Measurements from ENCODE around the gene SLX4IP.

DNA sequence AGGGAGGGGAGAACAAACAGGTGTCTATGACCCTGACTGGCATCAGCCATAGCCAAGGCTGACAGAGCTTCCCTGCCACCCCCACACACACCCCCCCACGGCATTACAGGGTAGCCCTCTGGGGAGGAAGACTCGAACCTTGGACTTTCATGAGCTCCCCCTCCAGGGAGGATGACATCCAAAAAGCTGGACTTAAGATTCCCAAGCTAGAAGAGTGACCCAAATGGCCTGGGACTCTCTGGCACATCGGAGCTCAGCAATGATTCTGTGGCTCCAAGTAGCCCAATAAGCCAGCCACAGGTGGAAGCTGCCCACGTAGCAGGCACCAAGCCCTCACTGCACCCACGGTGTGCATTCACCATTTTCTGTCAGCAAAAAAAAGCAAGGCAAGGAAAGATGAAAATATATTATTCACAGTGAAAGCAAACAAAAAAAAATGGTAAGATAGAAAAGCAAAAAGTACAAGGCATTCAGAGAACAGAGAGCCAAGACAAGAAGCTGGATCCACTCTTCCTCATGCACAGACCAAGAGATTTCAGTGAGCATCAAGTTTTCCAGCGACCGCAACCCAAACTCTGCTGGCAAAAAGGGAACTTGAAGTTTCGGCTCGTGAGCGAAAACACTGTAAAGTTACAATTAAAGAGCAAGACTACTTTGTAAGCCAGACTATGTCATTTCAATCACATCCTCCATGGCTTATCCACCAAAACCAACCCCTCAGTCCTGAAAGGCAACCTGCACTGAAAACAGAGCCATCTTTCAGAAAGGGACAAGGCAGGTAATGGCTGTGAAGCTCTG, 227.8 kb downstream of the SLX4IP start:
- TF ChIP-seq, protein P1, sequence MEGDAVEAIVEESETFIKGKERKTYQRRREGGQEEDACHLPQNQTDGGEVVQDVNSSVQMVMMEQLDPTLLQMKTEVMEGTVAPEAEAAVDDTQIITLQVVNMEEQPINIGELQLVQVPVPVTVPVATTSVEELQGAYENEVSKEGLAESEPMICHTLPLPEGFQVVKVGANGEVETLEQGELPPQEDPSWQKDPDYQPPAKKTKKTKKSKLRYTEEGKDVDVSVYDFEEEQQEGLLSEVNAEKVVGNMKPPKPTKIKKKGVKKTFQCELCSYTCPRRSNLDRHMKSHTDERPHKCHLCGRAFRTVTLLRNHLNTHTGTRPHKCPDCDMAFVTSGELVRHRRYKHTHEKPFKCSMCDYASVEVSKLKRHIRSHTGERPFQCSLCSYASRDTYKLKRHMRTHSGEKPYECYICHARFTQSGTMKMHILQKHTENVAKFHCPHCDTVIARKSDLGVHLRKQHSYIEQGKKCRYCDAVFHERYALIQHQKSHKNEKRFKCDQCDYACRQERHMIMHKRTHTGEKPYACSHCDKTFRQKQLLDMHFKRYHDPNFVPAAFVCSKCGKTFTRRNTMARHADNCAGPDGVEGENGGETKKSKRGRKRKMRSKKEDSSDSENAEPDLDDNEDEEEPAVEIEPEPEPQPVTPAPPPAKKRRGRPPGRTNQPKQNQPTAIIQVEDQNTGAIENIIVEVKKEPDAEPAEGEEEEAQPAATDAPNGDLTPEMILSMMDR (IDR thresholded peaks at IDR 0.05; ENCODE audit: insufficient read depth, low read depth, low read length) = no peak
- no peak for TF ChIP-seq EZH2 (IDR thresholded peaks at IDR 0.05; ENCODE audit: insufficient read depth, low read length)

Data from astrocyte (in vitro differentiated cells and primary cell).